Osteoblast (primary cell): ENCODE results near the gene ZRANB2. TPM values are rescaled to one million over a fixed set of nuclear protein-coding genes. Genes with fewer than 3 reads are reported as not detected.

ENCODE experiments used
- DNase-seq: peaks from one replicate; pipeline ENCODE4 v3.0.0; 2011; ENCODE audit warnings: low spot score, mixed read lengths; ENCODE audit not compliant: insufficient read length; ENCODE audit errors: missing footprints
- H2AFZ ChIP-seq: 2 replicates; pipeline ENCODE4 v1.6.0; 2011; ENCODE audit warnings: mild to moderate bottlenecking, low read length
- H3K27ac ChIP-seq: 2 replicates; pipeline ENCODE4 v1.5.1; 2011; ENCODE audit warnings: mild to moderate bottlenecking, low read depth, low read length, moderate library complexity
- H3K27me3 ChIP-seq: 2 replicates; pipeline ENCODE4 v1.6.0; 2012; ENCODE audit warnings: mild to moderate bottlenecking, control low read depth, inconsistent platforms, low read length, moderate library complexity; ENCODE audit not compliant: insufficient read depth
- H3K36me3 ChIP-seq: 2 replicates; pipeline ENCODE4 v1.5.1; 2011; ENCODE audit warnings: mild to moderate bottlenecking, low read length, control low read depth, moderate library complexity; ENCODE audit not compliant: insufficient read depth
- H3K4me1 ChIP-seq: 2 replicates; pipeline ENCODE4 v1.5.1; 2011; ENCODE audit warnings: mild to moderate bottlenecking, low read length, control low read depth, moderate library complexity; ENCODE audit not compliant: insufficient read depth
- H3K4me2 ChIP-seq: 2 replicates; pipeline ENCODE4 v1.6.0; 2011; ENCODE audit warnings: mild to moderate bottlenecking, low read length; ENCODE audit not compliant: insufficient read depth
- H3K4me3 ChIP-seq: fragments of 200-600 bp; sonication (generic); 3 replicates; pipeline ENCODE4 v1.5.1; 2012; ENCODE audit warnings: mild to moderate bottlenecking, low read length, inconsistent platforms; ENCODE audit not compliant: insufficient read depth
- H3K79me2 ChIP-seq: 2 replicates; pipeline ENCODE4 v1.6.0; 2012; ENCODE audit warnings: mild to moderate bottlenecking, low read length, control low read depth, inconsistent platforms; ENCODE audit not compliant: insufficient read depth
- H3K9me3 ChIP-seq: 2 replicates; pipeline ENCODE4 v1.5.1; 2011; ENCODE audit warnings: low read depth, low read length, control low read depth
- H4K20me1 ChIP-seq: 2 replicates; pipeline ENCODE4 v1.6.0; 2012; ENCODE audit warnings: mild to moderate bottlenecking, low read length, control low read depth; ENCODE audit not compliant: insufficient read depth
- total RNA-seq: library from RNA; depleted of rRNA; stranded (reverse); fragments of >200 nt; gene quantifications from 2 replicates; pipeline ENCODE4 v1.2.3, GENCODE V29; 2012
- TF ChIP-seq, protein P1 (sequence below): IDR thresholded peaks from 2 replicates; pipeline ENCODE4 v1.5.1; 2011; ENCODE audit warnings: mild to moderate bottlenecking, low read depth, low read length, moderate library complexity; ENCODE audit errors: extremely low read depth

The ZRANB2 gene
- total RNA-seq, 1 donor, result 33.7 TPM

DNA sequence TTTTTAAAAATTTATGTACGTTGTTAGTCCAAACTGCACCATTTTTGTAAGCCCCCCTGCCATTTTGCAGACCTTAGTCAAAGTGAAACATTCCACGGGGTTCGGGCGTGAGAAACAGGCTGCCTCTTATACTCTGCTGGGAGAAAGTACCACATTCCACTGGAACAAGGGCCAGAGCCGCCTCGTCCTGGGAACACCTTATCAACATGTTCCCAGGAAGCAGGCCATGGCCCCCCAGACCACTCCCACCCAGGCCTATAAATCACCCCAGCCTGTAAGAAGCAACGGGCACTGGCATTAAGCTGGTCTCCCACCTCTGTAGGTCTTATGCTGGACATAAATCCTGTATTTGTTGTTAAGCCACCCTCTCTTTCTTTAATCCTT is 854 bp upstream of the ZRANB2 start:
- Histone ChIP-seq H3K36me3 (peaks cover 19% of the 10 kb centered on the region), H3K4me2 (peak overlapping the region; percentile 96), H3K4me1 (peaks cover 28% of the 10 kb centered on the region), H4K20me1 (peaks cover 24% of the 10 kb centered on the region), H3K9me3 (no peaks in the 10 kb centered on the region), H3K79me2 (peaks cover 41% of the 10 kb centered on the region), H3K4me3 (peak overlapping the region; percentile 93), H3K27ac (peak overlapping the region; percentile 100), H3K27me3 (no peaks in the 10 kb centered on the region), H2AFZ (peak overlapping the region; percentile 92)
- TF ChIP-seq, protein P1, sequence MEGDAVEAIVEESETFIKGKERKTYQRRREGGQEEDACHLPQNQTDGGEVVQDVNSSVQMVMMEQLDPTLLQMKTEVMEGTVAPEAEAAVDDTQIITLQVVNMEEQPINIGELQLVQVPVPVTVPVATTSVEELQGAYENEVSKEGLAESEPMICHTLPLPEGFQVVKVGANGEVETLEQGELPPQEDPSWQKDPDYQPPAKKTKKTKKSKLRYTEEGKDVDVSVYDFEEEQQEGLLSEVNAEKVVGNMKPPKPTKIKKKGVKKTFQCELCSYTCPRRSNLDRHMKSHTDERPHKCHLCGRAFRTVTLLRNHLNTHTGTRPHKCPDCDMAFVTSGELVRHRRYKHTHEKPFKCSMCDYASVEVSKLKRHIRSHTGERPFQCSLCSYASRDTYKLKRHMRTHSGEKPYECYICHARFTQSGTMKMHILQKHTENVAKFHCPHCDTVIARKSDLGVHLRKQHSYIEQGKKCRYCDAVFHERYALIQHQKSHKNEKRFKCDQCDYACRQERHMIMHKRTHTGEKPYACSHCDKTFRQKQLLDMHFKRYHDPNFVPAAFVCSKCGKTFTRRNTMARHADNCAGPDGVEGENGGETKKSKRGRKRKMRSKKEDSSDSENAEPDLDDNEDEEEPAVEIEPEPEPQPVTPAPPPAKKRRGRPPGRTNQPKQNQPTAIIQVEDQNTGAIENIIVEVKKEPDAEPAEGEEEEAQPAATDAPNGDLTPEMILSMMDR, result no peak
- DNase-seq, result no peak

DNA sequence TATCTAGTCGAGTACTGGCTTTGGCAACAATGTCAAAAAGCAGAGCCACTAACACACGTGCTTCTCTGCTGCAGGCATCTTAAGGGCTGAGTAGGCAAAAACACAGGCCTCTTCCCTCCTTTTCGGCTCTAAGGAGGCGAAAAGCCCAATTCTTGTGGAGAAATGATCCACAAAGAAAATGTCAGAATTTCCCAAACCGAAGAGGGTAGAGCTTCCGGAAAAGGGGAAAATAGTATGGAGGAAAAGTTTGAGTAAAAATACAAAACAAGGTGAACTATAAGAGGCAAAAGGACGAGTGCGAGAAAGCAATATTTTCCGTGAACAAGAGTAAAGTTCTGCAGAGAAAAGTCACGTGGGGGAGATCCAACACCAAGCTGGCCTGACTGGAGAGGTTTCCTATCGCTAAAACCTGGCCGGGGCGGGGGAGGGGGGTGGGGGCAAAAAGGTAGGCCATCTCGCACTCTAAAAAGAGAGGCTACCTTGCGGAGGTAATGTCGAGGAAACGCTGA is 551 bp downstream of the ZRANB2 start:
- Histone ChIP-seq H3K27me3 (no peaks in the 10 kb centered on the region), H3K9me3 (no peaks in the 10 kb centered on the region), H3K79me2 (peaks cover 51% of the 10 kb centered on the region), H2AFZ (peak overlapping the region; percentile 92), H3K36me3 (peaks cover 33% of the 10 kb centered on the region), H3K4me3 (peak overlapping the region; percentile 93), H3K27ac (peak overlapping the region; percentile 100), H3K4me2 (peak overlapping the region; percentile 96), H4K20me1 (peaks cover 33% of the 10 kb centered on the region), H3K4me1 (peaks cover 24% of the 10 kb centered on the region)
- TF ChIP-seq, protein P1, result no peak
- no peak for DNase-seq

DNA sequence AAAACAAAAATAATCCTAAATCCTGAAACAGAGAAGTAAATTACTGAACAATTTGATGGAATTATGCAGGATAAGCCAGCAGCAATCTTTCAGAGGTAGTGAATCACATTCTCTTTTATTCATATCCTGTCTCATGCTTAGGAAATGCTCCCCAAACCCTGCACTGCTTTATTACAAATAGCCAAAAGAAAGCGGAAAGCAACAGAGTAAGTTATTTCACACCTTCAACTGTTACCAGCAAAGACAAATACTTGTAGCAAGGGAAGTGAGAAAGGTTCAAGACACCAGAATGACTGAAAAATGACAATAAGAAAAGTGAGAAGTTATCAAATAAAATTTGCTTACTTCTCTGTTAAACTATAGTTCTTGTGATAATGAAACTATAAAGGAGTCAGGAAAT is 6.2 kb downstream of the ZRANB2 start:
- Histone ChIP-seq H3K4me1 (peaks cover 15% of the 10 kb centered on the region), H4K20me1 (peaks cover 35% of the 10 kb centered on the region), H3K9me3 (no peaks in the 10 kb centered on the region), H3K27me3 (no peaks in the 10 kb centered on the region), H3K27ac (peak overlapping the region; percentile 26), H3K4me3 (no peak overlapping the region), H2AFZ (no peak overlapping the region), H3K36me3 (peaks cover 85% of the 10 kb centered on the region), H3K4me2 (no peak overlapping the region), H3K79me2 (peaks cover 62% of the 10 kb centered on the region)
- TF ChIP-seq, protein P1, result no peak
- no peak for DNase-seq

DNA sequence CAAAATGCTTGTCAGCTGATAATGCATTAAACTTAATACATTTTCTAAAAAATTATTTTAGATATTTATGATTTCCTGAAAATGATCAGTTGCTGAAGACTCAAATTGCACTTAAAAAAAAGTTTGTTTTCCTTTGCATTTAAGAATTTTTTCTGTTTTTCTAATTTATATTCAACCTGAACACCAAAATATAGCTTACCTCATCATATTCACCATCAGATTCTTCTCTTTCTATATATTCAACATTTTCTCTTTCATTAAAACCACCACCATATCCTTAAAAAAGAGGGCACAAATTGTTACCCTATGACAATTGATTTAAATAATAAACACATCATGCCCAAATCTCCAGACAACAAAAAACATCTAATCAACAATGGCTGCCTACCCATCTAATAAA is 8.6 kb downstream of the ZRANB2 start:
- TF ChIP-seq, protein P1, result no peak
- Histone ChIP-seq H3K4me1 (no peaks in the 10 kb centered on the region), H3K36me3 (peaks cover 96% of the 10 kb centered on the region), H3K4me2 (no peak overlapping the region), H3K27me3 (no peaks in the 10 kb centered on the region), H3K4me3 (no peak overlapping the region), H2AFZ (no peak overlapping the region), H3K79me2 (peaks cover 39% of the 10 kb centered on the region), H3K27ac (no peak overlapping the region), H4K20me1 (peaks cover 17% of the 10 kb centered on the region), H3K9me3 (no peaks in the 10 kb centered on the region)
- no peak for DNase-seq
